HG03097 (cell line): ENCODE data around the gene ATRIP.
"Not testable (repeated sequence)": the region's sequence is repeated elsewhere in the genome, so short reads cannot be mapped to it uniquely, and the experiment has no call there.

ENCODE experiments used
- ATAC-seq: cut with Tn5 transposase; IDR thresholded peaks from one replicate; pipeline ENCODE4 v1.9.1; 2021; ENCODE audit not compliant: unreplicated experiment, low FRiP score

ATRIP gene

DNA sequence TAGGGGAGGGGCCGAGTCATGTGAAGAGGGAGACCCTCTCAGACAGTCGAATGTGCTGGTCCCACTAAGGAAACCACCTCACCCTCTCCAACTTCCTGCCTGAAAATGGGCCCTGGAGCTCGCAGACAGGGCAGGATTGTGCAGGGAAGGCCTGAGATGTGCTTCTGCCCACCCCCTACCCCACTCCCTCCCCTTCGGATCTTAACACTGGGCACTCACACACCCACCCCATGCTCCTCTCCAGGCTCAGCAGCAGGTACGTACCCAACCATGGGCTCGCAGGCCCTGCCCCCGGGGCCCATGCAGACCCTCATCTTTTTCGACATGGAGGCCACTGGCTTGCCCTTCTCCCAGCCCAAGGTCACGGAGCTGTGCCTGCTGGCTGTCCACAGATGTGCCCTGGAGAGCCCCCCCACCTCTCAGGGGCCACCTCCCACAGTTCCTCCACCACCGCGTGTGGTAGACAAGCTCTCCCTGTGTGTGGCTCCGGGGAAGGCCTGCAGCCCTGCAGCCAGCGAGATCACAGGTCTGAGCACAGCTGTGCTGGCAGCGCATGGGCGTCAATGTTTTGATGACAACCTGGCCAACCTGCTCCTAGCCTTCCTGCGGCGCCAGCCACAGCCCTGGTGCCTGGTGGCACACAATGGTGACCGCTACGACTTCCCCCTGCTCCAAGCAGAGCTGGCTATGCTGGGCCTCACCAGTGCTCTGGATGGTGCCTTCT lies 20.0 kb downstream of the ATRIP start:
- peak; percentile 6 for ATAC-seq

DNA sequence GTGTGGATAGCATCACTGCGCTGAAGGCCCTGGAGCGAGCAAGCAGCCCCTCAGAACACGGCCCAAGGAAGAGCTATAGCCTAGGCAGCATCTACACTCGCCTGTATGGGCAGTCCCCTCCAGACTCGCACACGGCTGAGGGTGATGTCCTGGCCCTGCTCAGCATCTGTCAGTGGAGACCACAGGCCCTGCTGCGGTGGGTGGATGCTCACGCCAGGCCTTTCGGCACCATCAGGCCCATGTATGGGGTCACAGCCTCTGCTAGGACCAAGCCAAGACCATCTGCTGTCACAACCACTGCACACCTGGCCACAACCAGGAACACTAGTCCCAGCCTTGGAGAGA lies 20.5 kb downstream of the ATRIP start:
- ATAC-seq, result no peak

DNA sequence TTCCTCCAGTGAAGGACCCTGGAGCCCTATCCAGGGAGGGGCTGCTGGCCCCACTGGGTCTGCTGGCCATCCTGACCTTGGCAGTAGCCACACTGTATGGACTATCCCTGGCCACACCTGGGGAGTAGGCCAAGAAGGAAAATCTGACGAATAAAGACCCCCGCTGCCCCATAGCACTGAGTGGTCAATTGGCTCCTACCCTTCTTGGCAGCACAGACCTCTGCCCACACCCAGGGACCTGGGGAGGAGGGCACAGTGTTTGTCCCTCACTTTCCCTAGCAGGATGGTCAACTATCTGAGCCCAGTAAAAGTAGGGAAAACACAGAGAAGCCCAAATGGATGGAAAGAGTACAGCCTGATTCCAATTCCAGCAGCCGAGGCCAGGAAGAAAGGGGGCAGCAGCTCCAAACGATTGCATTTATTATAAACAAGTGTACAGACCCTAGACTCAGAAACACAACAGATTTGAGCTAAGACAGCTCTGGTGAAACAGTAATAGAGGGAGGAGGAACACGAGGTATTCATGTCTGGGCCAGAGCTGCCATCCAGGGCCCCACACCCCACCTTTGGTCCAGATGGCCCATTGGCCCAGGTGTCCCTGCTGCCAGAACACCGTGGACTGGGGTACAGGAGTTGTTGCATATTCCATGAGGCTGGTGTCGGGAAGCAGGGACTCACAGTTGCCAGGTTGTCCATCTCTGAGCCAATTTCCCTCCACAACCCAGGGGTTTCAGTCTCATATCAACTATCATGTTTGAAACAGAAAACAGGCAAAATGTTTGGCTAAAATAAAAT lies 21.1 kb downstream of the ATRIP start:
- no peak for ATAC-seq

DNA sequence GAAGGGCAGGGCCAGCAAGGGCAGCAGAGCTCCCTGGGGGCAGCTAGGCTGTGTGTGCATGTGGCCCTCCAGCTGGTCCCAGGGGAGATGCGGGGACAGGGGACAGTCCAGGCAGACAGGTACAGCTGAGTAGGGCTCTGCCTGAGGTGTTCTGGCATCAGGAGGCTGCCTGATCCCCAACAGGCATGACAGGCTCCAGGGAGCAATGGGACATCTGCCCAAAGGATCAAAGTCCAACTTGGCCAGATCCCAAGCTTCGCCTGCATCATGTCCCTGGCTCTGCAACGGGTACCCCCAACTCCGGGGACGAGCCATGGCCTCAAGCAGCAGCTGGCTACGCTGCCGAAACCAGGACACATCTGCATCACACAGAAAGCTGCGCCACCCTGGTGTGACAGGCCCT lies 21.8 kb downstream of the ATRIP start:
- no peak for ATAC-seq

DNA sequence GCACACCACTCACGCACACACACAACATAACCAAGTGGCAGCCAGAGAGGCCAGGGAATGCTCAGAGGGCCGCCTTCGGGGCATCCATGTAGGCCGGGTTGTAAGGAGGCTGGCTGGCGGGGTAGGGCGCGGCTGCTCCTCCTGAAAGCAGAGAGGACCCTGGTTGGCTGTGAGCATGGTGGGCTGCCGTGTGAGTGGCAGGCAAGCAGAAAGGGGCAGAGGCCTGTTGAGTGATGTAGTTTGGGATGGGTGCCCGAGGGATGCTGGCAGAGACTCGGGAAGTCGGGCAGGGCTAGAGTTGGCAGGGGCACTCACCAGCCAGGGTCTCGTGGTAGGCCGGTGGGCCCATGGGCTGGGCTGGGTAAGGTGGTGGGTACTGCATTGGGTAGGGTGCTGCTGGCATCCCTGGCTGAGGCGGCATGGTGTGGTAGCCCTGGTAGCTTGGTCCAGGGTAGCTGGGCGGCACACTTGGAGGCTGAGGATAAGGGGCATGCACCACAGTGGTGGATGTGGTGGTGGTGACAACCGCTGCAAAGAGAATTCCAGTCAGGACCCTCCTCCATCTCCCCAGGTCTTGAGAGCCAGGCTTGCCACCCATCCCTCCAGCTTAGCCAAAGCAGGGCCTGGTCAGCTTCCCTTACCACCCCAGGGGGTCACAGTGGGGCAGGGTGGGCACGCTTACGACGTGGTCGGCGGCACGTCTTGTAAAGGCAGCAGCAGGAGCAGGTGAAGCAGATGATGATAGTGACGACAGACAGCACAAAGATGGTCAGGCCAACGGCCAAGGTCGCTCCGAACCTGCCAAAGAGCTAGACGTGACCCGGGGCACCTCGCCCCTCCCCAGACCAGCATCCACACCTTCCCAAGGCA lies 22.7 kb downstream of the ATRIP start:
- no peak for ATAC-seq

DNA sequence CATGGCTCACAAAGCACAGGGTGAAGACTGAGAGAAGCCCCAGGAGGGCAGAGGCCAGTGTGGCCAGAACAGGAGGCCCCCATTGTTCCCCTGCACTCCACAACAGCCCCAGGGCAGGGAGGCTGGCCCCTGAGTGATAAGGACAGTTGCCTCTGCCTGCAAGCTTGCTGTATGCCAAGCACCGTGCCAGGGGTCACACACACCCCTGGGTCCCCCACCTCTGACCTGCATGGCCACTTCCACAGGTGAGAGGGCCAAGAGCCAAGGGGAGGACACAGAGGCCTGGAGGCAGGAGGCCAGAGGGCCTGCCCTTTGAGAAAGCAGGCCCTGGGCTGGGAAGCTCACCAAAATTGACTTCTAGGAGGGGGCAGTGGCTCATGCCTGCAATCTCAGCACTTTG lies 23.7 kb downstream of the ATRIP start:
- no peak for ATAC-seq

DNA sequence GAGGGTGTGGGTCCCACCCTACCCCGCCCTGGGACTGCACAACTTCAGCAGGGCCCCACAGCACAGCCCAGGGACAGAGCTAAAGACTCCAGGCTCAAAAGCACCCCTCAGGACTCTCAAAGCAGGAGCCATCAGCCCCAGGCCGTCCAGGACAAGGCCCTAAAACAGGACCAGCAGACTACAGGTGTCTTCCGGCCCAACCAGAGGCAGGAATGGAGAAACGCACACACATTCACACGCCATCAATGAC lies 26.1 kb downstream of the ATRIP start:
- peak; percentile 1 for ATAC-seq

DNA sequence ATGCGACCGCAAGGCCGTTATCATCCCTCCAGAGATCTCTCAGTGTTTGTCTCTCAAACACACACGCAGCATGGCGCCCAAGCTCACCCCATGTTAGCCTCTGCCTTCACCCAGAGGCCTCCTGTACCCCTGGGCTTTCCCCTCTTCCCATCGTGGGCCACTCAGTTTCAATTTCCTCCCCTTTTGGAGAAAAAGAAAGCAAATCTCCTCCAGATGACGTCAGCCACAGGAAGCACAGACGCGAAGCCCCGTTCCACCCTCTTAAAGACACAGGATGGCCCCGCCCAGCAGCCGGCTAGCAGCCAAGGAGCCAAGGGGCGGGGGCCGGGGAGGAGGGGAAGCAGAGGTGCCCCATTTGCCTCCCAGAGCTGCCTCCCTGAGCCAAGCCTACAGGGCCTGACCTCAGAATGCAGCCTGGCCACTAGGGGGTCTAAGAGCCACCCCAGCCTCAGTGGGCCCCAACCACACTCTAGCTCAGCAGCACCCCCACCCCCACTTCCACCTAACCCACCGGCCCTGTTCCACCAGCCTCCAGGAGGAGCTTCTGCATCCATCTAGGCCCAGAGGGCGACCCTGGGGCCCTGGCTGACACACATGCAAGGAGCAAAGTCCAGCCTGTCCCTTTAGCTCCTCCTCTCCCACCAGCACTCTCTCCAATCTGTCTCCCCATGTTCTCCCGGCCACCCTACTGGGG lies 26.5 kb downstream of the ATRIP start:
- ATAC-seq, result peak; percentile 73

DNA sequence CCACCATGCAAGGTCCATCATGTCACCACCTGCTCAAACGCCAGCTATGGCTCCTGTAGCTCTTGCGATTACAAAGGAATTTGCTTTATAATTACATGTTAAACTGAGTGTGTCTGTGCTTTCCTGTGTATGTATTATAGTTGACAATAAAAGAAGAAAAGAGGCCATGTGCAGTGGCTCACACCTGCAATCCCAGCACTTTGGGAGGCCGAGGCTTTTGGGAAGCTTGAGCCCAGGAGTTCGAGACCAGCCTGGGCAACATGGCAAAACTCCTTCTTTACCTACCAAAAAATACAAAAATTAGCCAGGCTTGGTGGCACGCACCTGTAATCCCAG lies 27.0 kb downstream of the ATRIP start:
- ATAC-seq, result no peak

DNA sequence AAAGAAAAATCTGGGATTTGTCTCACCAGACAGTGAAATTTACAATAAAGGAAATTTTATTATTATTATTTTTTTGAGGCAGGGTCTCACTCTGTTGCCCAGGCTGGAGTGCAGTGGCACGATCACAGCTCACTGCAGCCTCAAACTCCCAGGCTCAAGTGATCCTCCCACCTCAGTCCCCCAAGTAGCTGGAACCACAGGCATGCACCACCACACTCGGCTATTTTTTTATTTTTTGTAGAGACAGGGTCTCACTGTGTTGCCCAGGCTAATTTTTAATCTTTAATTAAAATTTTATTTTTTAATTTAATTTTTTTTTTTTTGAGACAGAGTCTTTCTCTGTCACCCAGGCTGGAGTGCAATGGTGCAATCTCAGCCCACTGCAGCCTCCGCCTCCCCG lies 27.5 kb downstream of the ATRIP start:
- ATAC-seq, result not testable (repeated sequence)

DNA sequence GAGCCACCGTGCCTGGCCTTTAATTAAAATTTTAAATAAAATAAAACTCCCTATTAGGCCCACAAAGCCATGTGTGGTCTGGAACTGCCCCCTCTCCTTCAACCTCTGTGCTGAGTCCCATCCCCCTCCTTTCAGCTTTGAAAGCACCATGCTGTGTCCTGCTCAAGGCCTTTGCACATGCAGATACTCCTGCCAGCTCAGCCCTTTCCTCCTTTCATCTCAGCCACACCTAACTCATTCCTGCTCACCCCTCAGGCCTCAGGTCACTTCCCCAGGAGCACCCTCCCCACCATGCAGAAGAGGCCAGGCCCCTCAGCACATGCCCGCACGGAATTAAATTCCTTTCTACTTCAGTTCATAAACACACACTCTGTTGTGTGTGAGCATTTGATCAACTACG lies 28.1 kb downstream of the ATRIP start:
- no peak for ATAC-seq

DNA sequence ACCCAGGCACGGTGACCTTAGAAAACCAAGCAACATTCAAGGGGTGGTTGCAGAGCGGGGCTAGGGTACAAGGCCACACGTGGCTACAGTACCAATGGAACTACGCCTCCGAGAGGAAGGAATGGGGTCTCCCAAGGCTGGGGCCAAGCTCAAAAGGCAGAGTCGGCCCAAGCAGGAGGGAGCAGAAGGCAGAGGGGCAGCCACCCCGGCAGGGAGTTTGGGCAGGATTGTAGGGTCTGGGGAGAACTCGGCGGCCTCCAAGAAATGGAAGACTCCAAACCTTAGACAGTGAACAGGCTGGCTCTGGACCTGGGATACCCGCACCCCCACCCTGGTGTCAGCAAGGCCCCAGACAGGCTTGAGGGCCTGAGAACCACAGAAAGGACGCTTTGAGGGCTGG lies 28.7 kb downstream of the ATRIP start:
- no peak for ATAC-seq

DNA sequence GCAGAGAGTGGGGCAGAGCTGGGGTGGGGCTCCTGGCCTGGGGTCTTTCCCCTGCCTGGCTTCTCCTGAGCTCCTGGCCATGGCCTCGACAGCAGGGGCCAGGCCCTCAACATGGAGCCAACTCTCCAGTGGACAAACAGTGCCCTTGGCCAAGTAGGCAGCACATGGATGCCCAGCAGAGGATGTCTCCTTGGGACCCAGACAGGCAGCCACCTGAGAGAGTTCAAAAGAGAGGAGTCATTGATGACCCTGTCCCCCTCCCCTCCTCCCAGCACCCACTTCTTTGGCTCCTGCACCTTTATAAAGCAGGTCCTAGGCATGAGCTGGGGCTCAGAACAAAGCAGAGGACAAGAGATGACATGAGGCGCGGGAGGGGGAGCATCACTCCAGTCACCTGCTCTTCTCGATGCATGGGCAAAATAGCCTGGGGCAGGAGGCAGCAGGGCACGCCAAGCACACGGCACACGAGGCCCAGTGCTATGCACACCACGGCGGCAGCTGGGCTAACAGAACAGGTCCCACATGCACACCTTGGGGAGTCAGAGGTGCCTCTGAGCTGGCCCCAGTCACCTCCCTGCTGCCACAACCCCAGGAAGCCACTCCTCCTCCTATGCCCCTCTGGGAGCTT lies 30.0 kb downstream of the ATRIP start:
- no peak for ATAC-seq

DNA sequence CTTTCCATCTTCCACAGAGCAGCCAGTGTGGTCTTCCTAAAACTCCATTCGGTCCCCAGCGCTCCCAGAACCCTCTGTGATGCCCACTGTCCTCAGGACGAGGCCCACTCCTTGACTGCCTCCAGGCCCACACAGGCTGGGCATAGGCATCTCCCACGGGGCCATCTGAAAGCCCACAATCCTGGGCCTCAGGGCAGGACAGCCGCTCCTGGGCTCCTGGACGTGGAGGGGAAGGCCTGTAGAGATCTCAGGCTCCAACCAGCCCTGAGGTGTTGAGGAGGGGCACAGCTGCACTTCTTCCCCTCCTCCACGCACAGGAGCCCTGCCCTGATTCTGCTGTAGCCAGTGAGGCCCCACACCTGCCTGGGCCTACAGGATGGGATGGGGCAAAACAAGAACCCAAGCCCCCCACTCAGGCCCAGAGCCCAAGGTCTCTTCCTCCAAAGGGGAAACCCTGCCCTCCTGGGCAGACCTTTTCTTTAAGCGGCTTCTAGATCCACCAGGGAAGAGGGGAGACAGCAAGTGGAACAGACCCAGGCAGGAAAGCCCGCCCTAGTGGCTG lies 31.5 kb downstream of the ATRIP start:
- ATAC-seq, result no peak

DNA sequence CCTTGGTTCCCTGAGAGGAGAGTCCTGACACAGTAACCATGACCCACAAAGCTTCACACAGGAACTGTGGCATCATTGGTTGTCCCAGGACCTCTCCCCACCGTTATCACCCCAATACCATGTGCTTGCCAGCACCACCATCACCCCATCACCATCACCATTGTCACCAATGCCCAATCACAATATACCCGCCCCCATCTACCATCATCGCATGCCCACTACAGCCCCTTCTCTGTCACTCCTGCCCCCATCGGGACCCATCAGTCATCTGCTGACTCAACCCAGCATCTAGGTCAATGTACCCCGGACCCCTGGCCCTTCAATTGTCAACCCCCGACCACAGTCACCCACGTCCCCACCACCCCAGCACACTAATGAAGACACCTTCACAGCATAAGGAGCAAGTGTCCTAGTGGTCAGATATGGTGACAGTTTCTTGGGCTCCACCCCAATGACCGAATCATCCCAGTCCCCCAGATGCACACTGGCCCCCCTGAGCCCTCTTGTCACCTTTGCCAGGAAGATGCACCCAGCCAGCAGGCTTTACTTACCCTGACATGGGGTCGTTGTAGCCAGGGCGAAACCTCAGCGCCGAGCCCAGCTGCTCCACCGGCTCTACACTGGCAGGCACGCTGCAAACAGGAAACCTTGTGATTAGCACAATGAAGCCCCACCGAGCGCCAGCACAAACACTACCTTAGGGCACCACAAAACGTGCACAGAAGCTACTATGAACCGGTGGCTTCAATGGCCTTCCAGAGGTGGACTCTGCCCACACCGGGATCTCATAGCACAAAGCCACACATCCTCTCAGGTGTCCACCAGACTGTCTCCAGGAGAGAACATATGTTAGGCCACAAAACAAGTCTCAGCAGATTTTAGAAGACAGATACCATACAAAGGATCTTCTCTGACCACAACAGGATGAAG lies 32.4 kb downstream of the ATRIP start:
- ATAC-seq, result no peak

DNA sequence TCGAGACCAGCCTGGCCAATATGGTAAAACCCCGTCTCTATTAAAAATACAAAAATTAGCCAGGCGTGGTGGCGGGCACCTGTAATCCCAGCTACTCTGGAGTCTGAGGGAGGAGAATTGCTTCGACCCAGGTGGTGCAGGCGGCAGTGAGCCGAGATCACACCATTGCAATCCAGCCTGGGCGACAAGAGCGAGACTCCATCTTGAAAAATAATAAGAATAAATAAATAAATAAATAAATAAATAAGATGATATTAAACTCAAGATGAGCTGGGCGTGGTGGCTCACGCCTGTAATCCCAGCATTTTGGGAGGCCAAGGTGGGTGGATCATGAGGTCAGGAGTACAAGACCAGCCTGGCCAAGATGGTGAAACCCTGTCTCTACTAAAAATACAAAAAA lies 34.4 kb downstream of the ATRIP start:
- not testable (repeated sequence) for ATAC-seq

DNA sequence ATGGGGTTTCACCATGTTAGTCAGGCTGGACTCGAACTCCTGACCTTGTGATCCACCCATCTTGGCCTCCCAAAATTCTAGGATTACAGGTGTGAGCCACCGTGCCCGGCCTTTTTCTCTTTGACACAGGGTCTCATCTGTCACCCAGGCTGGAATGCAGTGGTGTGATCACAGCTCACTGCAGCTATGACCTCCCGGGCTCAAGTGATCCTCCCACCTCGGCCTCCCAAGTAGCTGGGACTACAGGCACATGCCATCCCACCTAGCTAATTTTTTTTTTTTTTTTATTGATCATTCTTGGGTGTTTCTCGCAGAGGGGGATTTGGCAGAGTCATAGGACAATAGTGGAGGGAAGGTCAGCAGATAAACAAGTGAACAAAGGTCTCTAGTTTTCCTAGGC lies 36.3 kb downstream of the ATRIP start:
- ATAC-seq, result not testable (repeated sequence)

DNA sequence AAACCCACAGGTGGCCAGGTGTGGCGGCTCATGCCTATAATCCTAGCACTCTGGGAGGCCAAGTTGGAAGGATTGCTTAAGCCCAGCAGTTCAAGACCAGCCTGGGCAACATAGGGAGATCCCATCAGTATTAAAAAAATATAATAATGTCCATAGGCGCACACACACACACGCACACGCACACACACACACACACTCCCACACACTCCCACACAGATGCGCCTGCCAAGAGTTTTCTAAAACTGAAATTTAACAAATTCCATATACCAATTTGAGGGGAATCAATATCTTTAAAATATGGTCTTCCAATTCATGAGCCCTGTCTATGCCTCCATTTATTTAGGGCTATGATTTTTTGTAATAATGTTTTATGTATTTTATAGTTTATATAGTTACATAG lies 40.4 kb downstream of the ATRIP start:
- ATAC-seq, result no peak

DNA sequence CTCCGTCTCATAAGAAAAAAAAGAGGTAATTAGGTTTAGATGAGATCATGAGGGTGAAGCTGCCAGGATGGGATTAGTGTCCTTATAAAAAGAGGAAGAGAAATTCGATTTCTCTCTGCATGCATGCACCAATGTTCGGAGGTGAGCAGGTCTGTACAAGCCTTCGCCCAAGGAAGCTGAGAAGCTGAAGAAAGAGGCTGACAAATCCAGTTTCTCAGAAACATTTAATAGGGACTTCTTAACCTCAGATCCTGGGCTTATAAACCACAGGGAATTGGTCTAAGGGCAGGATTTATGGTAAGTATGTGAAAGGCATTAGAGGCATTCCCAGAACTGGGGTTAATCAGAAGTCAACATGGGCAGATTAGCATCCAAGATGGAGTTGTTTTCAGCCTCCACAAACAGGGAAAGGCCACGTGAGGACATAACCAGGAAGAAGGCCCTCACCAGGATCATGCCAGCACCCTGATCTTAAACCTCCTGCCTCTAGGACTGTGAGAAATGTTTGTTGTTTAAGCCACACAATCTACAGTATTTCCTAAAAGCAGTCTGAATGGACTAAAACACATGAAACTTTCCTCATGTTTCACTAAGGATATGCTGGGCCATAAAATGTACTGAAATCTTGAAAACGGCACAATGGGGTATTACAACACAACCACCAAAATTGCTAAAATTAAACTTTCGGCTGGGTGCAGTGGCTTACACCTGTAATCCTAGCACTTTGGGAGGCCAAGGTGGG lies 46.1 kb downstream of the ATRIP start:
- no peak for ATAC-seq
